HG02623 (cell line): ENCODE data around the gene TOR3A.
"Not testable (repeated sequence)": the region's sequence is repeated elsewhere in the genome, so short reads cannot be mapped to it uniquely, and the experiment has no call there.

ENCODE experiments used
- ATAC-seq: cut with Tn5 transposase; IDR thresholded peaks from one replicate; pipeline ENCODE4 v1.9.1; 2021; ENCODE audit warnings: moderate library complexity; ENCODE audit not compliant: unreplicated experiment

Gene TOR3A, protein sequence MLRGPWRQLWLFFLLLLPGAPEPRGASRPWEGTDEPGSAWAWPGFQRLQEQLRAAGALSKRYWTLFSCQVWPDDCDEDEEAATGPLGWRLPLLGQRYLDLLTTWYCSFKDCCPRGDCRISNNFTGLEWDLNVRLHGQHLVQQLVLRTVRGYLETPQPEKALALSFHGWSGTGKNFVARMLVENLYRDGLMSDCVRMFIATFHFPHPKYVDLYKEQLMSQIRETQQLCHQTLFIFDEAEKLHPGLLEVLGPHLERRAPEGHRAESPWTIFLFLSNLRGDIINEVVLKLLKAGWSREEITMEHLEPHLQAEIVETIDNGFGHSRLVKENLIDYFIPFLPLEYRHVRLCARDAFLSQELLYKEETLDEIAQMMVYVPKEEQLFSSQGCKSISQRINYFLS

GRCh38 chr1:179081687-179082332 is at the start of gene TOR3A:
Gene TOR3A, plus strand, starts transcription at chr1:179082070. Its CDS starts 59 bp downstream, at chr1:179082129.
- ATAC-seq, result peak; percentile 90

GRCh38 chr1:179034720-179035119 is 47.1 kb upstream of the TOR3A start:
- peak; percentile 76 for ATAC-seq

GRCh38 chr1:179036844-179037465 is 44.9 kb upstream of the TOR3A start:
- ATAC-seq, result peak; percentile 35

DNA sequence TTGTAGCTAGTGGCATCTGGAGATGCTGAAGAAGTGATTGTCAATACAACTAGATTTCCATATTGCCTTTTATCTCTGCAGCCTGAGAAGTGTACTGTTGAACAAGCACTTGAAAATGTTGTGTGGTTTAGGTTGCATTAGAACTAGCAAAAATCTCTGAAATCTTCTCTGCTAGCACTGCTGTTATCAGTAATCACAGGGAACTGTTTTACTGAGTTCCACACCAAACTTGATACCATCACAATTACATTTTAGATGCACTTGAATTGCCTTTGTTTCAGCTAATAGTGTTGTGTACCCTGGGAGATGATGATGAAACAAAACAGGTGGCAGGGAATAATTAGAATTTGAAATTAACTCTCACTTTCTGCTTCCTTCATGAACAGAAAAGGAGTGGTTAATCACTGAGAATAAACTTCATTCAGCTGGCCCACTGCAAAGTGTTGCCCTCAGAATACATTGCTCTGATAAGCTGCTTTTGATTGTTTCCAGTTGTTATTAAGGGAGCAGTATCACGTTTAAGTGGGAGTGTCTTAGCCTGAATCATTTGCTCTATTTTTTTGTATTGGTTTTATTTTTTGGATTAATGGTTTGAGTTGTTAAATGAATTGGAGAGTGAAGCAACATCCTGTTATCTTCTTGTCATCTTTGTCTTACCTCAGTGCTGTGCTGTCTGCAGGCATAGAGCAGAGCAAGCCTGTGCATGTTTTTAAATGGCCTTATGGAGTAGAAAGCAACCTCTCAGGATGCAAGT is 43.2 kb upstream of the TOR3A start:
- ATAC-seq, result no peak

- not testable (repeated sequence) for ATAC-seq
These were observed 42.2 kb upstream of the TOR3A start for GRCh38 chr1:179039502-179040174.

DNA sequence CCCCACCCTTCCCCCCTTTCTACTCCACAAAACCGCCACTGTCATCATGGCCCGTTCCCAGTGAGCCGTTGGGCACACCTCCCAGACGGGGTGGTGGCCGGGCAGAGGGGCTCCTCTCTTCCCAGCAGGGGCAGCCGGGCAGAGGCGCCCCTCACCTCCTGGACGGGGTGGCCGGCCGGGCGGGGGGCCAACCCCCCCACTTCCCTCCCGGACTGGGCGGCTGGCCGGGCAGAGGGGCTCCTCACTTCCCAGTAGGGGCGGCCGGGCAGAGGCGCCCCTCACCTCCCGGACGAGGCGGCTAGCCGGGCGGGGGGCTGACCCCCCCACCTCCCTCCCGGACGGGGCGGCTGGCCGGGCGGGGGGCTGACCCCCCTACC is 41.7 kb upstream of the TOR3A start:
- ATAC-seq, result not testable (repeated sequence)

DNA sequence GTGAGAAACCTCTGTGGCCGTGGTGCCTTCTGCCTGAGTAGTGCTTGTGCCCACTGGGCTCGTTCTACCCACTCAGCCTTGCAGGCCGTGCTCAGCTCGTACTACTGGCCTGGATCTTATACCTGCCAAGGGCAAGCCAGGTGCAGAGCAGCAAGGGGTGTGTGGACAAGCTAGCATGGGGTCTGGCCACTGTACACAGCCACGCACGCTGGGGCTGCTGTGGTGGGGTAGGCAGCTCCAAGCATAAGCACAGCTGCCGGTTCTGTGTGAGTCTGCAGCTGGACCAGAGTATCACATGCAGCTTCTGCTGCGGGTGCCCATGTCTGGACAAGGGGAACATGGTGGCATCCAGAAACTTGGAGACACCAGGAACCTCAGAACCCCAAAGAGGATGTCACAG is 39.8 kb upstream of the TOR3A start:
- no peak for ATAC-seq

DNA sequence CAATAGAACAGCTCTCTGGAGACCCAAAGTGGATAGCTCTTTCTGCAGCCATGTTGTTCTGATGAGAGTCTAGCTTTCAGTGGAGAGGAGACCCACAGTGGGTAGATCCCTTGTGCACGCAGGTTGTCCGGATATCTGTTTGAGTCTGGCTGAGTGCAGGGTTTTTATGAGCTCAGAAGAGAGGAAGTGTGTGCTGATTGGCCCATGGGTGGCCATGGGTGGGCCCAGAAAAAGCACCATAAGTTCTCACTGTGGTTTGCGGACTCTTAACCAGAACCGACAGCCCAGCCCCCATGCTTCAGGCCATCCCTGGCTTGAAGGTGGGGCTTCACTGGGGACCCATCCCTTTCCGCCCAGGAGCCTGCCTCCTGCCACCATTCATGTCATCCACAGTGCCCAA is 39.2 kb upstream of the TOR3A start:
- ATAC-seq, result no peak

DNA sequence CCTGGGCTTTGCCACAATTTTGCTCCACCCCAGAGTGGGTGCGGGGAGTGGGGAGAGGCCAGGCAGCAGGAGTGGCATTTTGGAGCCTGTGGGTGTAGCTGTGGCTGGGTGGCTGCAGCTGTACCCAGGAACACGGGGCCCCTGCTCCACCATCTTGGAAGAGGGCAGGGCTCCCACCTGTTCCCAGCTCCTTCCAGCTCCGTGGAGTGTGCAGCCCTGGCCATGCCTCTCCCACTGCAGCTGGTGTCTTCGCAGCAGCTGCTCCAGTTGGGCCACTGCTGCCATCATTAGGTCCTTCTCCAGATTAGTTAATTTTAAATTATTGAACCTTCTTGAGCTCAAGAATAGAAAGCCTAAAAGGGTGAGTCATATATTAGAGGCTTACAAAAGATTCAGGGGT is 38.6 kb upstream of the TOR3A start:
- no peak for ATAC-seq

GRCh38 chr1:179043907-179044306 is 38.0 kb upstream of the TOR3A start:
- ATAC-seq, result no peak

GRCh38 chr1:179046808-179047635 is 34.8 kb upstream of the TOR3A start:
- no peak for ATAC-seq

GRCh38 chr1:179047636-179047997 is 34.3 kb upstream of the TOR3A start:
- no peak for ATAC-seq

GRCh38 chr1:179048339-179049124 is 33.3 kb upstream of the TOR3A start:
- ATAC-seq, result no peak

GRCh38 chr1:179052776-179053175 is 29.1 kb upstream of the TOR3A start:
- no peak for ATAC-seq

- no peak for ATAC-seq
These were observed 28.4 kb upstream of the TOR3A start for GRCh38 chr1:179053486-179053885.

GRCh38 chr1:179055937-179056336 is 25.9 kb upstream of the TOR3A start:
- ATAC-seq, result no peak

- ATAC-seq, result no peak
These were observed 23.1 kb upstream of the TOR3A start for GRCh38 chr1:179058487-179059483.
